Measurements from ENCODE around the gene NECTIN2.
"Not testable (repeated sequence)": the region's sequence is repeated elsewhere in the genome, so short reads cannot be mapped to it uniquely, and the experiment has no call there.

Gene NECTIN2

DNA sequence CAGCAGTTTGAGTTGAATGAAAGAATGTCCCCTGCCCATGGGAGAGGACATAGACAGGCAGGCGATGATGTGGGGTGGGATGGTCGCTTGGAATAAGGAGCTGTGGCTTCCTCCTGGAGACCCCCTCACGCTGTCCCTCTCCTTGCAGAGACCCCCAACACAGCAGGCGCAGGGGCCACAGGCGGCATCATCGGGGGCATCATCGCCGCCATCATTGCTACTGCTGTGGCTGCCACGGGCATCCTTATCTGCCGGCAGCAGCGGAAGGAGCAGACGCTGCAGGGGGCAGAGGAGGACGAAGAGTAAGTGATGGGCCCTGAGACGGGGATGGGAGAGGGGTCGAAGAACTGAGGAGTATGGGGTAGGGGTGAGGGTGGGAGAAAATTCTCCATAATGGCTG is 36.0 kb downstream of the NECTIN2 start:
- Histone ChIP-seq H3K79me2 (ENCODE audit: insufficient read depth, low read length) (no peaks in the 10 kb centered on the region), H3K4me3 (ENCODE audit: low read depth, low read length, poor library complexity, severe bottlenecking) (no peak overlapping the region), H3F3A (ENCODE audit: insufficient read depth, low read length) (no peaks in the 10 kb centered on the region), H3K36me3 (ENCODE audit: insufficient read depth, low read length) (no peaks in the 10 kb centered on the region), H3K27ac (ENCODE audit: low read depth, low read length, poor library complexity, severe bottlenecking) (no peak overlapping the region), H2AFZ (ENCODE audit: low read length) (no peak overlapping the region), H3K27me3 (ENCODE audit: insufficient read depth, low read length) (peaks cover 17% of the 10 kb centered on the region), H3K4me1 (ENCODE audit: insufficient read depth, low read length, severe bottlenecking) (no peaks in the 10 kb centered on the region), H3K9ac (ENCODE audit: low read length) (no peak overlapping the region), H3K9me3 (ENCODE audit: low read length) (no peaks in the 10 kb centered on the region), H4K20me1 (ENCODE audit: insufficient read depth, low read length) (no peaks in the 10 kb centered on the region), H3K9me2 (ENCODE audit: low read depth, low read length) (no peaks in the 10 kb centered on the region), H3K4me2 (ENCODE audit: low read length) (no peak overlapping the region)
- no peak for TF ChIP-seq EZH2 (IDR thresholded peaks at IDR 0.05; ENCODE audit: borderline replicate concordance, low read length)

DNA sequence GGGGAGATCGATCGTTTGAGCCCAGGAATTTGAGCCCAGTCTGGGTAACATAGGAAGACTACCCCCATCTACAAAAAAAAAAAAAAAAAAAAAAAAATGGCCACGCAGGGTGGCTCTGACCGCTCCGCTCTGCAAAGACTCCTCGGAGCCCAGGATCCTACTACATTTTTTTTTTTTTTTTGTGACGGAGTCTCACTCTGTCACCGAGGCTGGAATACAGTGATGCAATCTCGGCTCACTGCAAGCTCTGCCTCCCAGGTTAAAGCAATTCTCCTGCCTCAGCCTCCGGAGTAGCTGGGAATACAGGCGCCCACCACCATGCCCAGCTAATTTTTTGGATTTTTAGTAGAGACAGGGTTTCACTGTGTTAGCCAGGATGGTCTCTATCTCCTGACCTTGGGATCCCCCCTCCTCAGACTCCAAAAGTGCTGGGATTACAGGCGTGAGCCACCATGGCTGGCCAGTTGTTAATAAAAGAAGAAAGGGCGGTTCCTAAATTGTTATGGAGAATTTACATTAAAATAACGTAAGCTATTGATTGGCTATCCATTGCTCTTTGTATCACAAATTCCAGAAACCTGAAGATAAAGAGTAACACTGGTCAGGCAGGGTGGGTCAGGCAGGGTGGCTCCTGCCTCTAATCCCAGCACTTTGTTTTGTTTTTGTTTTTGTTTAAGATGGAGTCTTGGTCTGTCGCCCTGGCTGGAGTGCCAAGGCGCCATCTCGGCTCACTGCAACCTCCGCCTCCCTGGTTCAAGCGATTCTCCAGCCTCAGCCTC is 36.7 kb downstream of the NECTIN2 start:
- H3K4me1 ChIP-seq (ENCODE audit: insufficient read depth, low read length, severe bottlenecking); H4K20me1 ChIP-seq (ENCODE audit: insufficient read depth, low read length); H3K79me2 ChIP-seq (ENCODE audit: insufficient read depth, low read length); H3K9ac ChIP-seq (ENCODE audit: low read length); H3K4me2 ChIP-seq (ENCODE audit: low read length); H3K36me3 ChIP-seq (ENCODE audit: insufficient read depth, low read length); H3K27ac ChIP-seq (ENCODE audit: low read depth, low read length, poor library complexity, severe bottlenecking); H3K9me2 ChIP-seq (ENCODE audit: low read depth, low read length); H3K4me3 ChIP-seq (ENCODE audit: low read depth, low read length, poor library complexity, severe bottlenecking); H3K9me3 ChIP-seq (ENCODE audit: low read length); H3F3A ChIP-seq (ENCODE audit: insufficient read depth, low read length); H2AFZ ChIP-seq (ENCODE audit: low read length): not testable (repeated sequence)
- H3K27me3 ChIP-seq (ENCODE audit: insufficient read depth, low read length), result peaks cover 17% of the 10 kb centered on the region

DNA sequence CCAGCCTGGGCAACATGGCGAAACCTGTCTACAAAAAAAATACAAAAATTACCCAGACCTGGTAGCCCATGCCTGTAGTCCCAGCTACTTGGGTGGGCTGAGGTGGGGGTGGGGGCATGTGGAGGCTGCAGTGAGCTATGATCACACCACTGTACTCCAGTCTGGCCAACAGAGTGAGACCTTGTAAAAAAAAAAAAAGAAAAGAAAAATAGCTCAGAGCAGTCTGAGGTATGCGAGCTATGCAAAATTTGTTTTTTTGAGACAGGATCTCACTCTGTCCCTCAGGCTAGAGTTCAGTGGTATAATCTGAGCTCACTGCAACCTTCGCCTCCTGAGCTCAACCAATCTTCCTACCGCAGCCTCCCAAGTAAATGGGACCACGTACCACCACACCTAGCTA is 37.8 kb downstream of the NECTIN2 start:
- Histone ChIP-seq H3K9ac (ENCODE audit: low read length) (no peak overlapping the region), H3K4me2 (ENCODE audit: low read length) (no peak overlapping the region), H3K27me3 (ENCODE audit: insufficient read depth, low read length) (peaks cover 14% of the 10 kb centered on the region), H3K79me2 (ENCODE audit: insufficient read depth, low read length) (no peaks in the 10 kb centered on the region), H3K4me1 (ENCODE audit: insufficient read depth, low read length, severe bottlenecking) (no peaks in the 10 kb centered on the region), H3K36me3 (ENCODE audit: insufficient read depth, low read length) (no peaks in the 10 kb centered on the region), H3F3A (ENCODE audit: insufficient read depth, low read length) (no peaks in the 10 kb centered on the region), H4K20me1 (ENCODE audit: insufficient read depth, low read length) (no peaks in the 10 kb centered on the region), H3K9me3 (ENCODE audit: low read length) (no peaks in the 10 kb centered on the region), H3K4me3 (ENCODE audit: low read depth, low read length, poor library complexity, severe bottlenecking) (no peak overlapping the region), H3K27ac (ENCODE audit: low read depth, low read length, poor library complexity, severe bottlenecking) (no peak overlapping the region), H3K9me2 (ENCODE audit: low read depth, low read length) (no peaks in the 10 kb centered on the region), H2AFZ (ENCODE audit: low read length) (no peak overlapping the region)
- TF ChIP-seq EZH2 (IDR thresholded peaks at IDR 0.05; ENCODE audit: borderline replicate concordance, low read length), result no peak
- TF ChIP-seq, protein P1, sequence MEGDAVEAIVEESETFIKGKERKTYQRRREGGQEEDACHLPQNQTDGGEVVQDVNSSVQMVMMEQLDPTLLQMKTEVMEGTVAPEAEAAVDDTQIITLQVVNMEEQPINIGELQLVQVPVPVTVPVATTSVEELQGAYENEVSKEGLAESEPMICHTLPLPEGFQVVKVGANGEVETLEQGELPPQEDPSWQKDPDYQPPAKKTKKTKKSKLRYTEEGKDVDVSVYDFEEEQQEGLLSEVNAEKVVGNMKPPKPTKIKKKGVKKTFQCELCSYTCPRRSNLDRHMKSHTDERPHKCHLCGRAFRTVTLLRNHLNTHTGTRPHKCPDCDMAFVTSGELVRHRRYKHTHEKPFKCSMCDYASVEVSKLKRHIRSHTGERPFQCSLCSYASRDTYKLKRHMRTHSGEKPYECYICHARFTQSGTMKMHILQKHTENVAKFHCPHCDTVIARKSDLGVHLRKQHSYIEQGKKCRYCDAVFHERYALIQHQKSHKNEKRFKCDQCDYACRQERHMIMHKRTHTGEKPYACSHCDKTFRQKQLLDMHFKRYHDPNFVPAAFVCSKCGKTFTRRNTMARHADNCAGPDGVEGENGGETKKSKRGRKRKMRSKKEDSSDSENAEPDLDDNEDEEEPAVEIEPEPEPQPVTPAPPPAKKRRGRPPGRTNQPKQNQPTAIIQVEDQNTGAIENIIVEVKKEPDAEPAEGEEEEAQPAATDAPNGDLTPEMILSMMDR (IDR thresholded peaks at IDR 0.05; ENCODE audit: low read length), result no peak

DNA sequence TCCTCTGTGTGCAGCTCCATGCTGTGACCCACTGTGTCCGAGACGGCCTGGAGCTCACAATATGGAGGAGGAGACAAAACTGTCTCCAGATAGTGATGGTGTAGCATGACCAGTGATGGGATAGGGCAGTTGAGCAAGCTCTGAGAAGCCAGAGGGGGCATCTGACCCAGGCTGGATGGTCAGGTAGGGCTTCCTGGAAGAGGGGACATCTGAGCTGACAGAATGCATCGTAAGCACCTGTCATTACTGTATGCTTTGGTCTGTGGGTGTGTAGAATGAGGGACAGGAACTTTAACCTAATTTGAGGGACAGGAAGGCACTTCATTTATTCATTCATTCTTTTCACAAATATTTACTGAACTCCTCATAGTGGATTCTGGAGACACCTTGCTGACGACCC is 38.5 kb downstream of the NECTIN2 start:
- Histone ChIP-seq H2AFZ (ENCODE audit: low read length) (no peak overlapping the region), H3K4me2 (ENCODE audit: low read length) (no peak overlapping the region), H3K9me2 (ENCODE audit: low read depth, low read length) (no peaks in the 10 kb centered on the region), H3K4me1 (ENCODE audit: insufficient read depth, low read length, severe bottlenecking) (peaks cover under 1% of the 10 kb centered on the region), H3K36me3 (ENCODE audit: insufficient read depth, low read length) (no peaks in the 10 kb centered on the region), H3K9ac (ENCODE audit: low read length) (no peak overlapping the region), H3K27ac (ENCODE audit: low read depth, low read length, poor library complexity, severe bottlenecking) (no peak overlapping the region), H4K20me1 (ENCODE audit: insufficient read depth, low read length) (no peaks in the 10 kb centered on the region), H3K79me2 (ENCODE audit: insufficient read depth, low read length) (no peaks in the 10 kb centered on the region), H3K27me3 (ENCODE audit: insufficient read depth, low read length) (peaks cover 10% of the 10 kb centered on the region), H3K9me3 (ENCODE audit: low read length) (no peaks in the 10 kb centered on the region), H3K4me3 (ENCODE audit: low read depth, low read length, poor library complexity, severe bottlenecking) (no peak overlapping the region), H3F3A (ENCODE audit: insufficient read depth, low read length) (no peaks in the 10 kb centered on the region)
- TF ChIP-seq, protein P1 (IDR thresholded peaks at IDR 0.05; ENCODE audit: low read length), result no peak
- TF ChIP-seq EZH2 (IDR thresholded peaks at IDR 0.05; ENCODE audit: borderline replicate concordance, low read length), result no peak
